Nephron (organoid): ENCODE measurements around the gene CHRNG.
A peak's percentile ranks its signal among the peaks of the same experiment; 100 is the strongest.
"Not testable (repeated sequence)": the region's sequence is repeated elsewhere in the genome, so short reads cannot be mapped to it uniquely, and the experiment has no call there.

Experiments
- H3K27ac Mint-ChIP-seq, 3 experiments: 2 replicates each; pipeline ENCODE4 v1.8.0; 2020; ENCODE audit warnings: mixed read lengths in 3 of 3, mild to moderate bottlenecking in 2 of 3, moderate library complexity in 1 of 3
- H3K27me3 Mint-ChIP-seq: 2 replicates; pipeline ENCODE4 v1.8.0; 2021; ENCODE audit warnings: low read depth, mild to moderate bottlenecking, moderate library complexity, mixed read lengths
- H3K36me3 Mint-ChIP-seq: 2 replicates; pipeline ENCODE4 v1.8.0; 2020; ENCODE audit warnings: low read depth, mixed read lengths
- H3K4me1 Mint-ChIP-seq: 2 replicates; pipeline ENCODE4 v1.8.0; 2020; ENCODE audit warnings: mixed read lengths
- H3K4me3 Mint-ChIP-seq, 3 experiments: 2 replicates each; pipeline ENCODE4 v1.8.0; 2020; ENCODE audit warnings: mild to moderate bottlenecking in 3 of 3, mixed read lengths in 3 of 3, moderate library complexity in 2 of 3
- H3K9me3 Mint-ChIP-seq: 2 replicates; pipeline ENCODE4 v1.8.0; 2020; ENCODE audit warnings: mixed read lengths
- TF ChIP-seq, protein P1 (sequence below), 3 experiments: fragments of 200-600 bp; sonication (generic); IDR thresholded peaks; one replicate each; pipeline ENCODE4 v1.5.0; 2021; ENCODE audit warnings: antibody characterized with exemption in 3 of 3; ENCODE audit not compliant: unreplicated experiment in 3 of 3

Gene CHRNG

DNA sequence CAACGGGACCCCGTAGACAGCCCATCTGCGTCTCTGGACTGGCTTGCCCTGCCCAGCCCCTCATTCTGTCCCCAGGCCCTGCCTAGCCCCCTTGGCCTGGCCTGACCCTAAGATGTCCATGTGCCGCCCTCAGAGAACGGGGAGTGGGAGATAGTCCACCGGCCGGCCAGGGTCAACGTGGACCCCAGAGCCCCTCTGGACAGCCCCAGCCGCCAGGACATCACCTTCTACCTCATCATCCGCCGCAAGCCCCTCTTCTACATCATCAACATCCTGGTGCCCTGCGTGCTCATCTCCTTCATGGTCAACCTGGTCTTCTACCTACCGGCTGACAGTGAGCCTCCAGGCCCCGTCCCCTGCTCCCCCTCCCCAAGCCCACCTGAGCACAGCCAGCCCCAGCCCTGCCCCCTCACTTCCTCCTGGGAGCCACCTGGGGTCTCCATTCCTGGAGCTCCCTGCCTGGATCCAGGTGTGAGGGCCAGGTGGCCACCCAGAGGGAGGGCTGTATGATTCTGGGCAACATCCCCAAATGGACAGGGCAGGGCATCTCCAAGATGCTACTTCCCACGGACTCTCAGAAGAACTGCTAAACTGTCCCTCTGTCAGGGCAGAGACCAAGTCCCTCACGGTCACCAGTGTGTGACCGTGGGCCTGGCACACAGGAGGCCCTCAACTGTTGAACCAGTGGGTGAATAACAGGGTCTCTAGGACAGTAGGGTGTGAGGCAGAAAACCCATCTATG lies 9.5 kb upstream of the CHRNG start:
- TF ChIP-seq, protein P1, sequence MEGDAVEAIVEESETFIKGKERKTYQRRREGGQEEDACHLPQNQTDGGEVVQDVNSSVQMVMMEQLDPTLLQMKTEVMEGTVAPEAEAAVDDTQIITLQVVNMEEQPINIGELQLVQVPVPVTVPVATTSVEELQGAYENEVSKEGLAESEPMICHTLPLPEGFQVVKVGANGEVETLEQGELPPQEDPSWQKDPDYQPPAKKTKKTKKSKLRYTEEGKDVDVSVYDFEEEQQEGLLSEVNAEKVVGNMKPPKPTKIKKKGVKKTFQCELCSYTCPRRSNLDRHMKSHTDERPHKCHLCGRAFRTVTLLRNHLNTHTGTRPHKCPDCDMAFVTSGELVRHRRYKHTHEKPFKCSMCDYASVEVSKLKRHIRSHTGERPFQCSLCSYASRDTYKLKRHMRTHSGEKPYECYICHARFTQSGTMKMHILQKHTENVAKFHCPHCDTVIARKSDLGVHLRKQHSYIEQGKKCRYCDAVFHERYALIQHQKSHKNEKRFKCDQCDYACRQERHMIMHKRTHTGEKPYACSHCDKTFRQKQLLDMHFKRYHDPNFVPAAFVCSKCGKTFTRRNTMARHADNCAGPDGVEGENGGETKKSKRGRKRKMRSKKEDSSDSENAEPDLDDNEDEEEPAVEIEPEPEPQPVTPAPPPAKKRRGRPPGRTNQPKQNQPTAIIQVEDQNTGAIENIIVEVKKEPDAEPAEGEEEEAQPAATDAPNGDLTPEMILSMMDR (IDR thresholded peaks at IDR 0.05; ENCODE audit: unreplicated experiment in 3 of 3), result no peak
- H3K36me3 Mint-ChIP-seq, result no peaks in the 10 kb centered on the region
- no peak overlapping the region for H3K27ac Mint-ChIP-seq
- H3K9me3 Mint-ChIP-seq, result no peaks in the 10 kb centered on the region
- H3K4me1 Mint-ChIP-seq, result peaks cover 50% of the 10 kb centered on the region
- H3K4me3 Mint-ChIP-seq, result no peak overlapping the region
- H3K27me3 Mint-ChIP-seq, result peaks cover 28% of the 10 kb centered on the region

DNA sequence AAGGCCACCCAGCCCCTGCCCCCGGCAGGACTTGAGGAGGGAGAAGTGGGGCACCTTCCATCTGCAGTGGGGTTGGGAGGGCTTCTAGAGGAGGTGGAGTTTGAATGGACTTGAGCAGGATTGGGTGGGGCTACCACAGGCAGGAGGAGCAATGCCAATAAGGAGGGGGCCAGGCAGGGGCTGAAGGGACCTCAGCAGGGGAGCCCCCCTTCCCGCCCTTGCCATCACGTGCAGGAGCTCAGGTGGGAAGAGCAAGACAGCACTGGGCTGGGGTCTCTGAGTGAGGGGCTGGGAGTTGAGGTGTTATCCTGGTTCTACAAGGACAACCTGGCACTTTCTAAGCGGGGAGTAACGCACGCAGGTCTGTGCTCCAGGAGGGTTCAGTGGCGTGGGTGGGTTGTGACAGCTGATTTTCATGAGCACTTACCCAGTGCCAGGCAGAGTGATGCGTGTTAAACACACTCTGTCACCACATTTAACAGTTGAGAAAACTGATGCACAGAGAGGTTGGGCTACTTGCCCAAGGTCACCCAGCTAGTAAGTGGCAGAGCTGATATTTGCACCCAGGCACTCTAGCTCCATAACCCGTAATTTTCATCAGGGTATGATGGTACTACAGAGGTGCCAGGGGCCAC lies 8.7 kb upstream of the CHRNG start:
- H3K9me3 Mint-ChIP-seq, result no peaks in the 10 kb centered on the region

DNA sequence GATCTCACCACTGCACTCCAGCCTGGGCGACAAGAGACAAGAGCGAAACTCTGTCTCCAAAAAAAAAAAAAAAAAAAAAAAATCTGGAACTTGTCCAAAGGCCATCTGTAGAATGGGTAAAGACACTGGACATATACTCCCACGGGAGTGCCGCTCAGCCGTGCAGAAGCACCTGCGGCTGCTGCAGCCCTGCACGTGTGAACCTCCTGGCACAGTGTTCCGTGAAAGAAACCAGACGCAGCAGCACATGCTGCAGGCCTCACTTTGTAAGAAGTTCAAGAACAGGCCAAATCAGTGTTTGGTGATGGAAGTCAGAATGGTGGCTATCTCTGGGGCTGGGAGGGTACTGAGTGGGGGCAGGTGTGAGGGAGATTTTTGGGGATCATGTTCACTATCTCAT lies 7.1 kb upstream of the CHRNG start:
- peaks cover 54% of the 10 kb centered on the region for H3K4me1 Mint-ChIP-seq
- TF ChIP-seq, protein P1 (IDR thresholded peaks at IDR 0.05; ENCODE audit: unreplicated experiment in 3 of 3), result no peak
- H3K4me3 Mint-ChIP-seq, result no peak overlapping the region
- no peaks in the 10 kb centered on the region for H3K9me3 Mint-ChIP-seq
- peak overlapping the region in 2 of 3 experiments; percentile 30 to 88 for H3K27ac Mint-ChIP-seq
- H3K27me3 Mint-ChIP-seq, result peaks cover 18% of the 10 kb centered on the region
- no peaks in the 10 kb centered on the region for H3K36me3 Mint-ChIP-seq

More for the DNA sequence above, 8.7 kb upstream of the CHRNG start:
- Mint-ChIP-seq H3K4me3 (no peak overlapping the region), H3K4me1 (peaks cover 46% of the 10 kb centered on the region), H3K36me3 (no peaks in the 10 kb centered on the region), H3K27ac (no peak overlapping the region), H3K27me3 (peaks cover 24% of the 10 kb centered on the region)
- TF ChIP-seq, protein P1 (IDR thresholded peaks at IDR 0.05; ENCODE audit: unreplicated experiment in 3 of 3), result no peak

DNA sequence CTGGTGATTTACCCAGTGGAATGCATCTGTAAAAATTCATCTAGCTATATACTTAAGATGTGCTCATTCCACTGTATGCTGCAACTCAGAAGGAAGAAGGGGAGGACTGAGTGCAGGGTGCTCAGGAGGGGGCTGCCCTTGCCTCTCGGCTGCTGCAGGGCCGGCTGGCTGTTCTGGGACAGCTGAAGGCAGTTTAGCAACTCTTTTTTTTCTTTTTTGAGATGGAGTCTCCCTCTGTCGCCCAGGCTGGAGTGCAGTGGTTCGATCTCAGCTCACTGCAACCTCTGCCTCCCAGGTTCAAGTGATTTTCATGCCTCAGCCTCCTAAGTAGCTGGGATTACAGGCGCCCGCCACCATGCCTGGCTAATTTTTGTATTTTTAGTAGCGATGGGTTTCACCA lies 6.7 kb upstream of the CHRNG start:
- Mint-ChIP-seq H3K4me1 (peaks cover 56% of the 10 kb centered on the region), H3K27ac (peak overlapping the region in 2 of 3 experiments; percentile 30 to 88), H3K27me3 (peaks cover 14% of the 10 kb centered on the region)
- H3K36me3 Mint-ChIP-seq, H3K9me3 Mint-ChIP-seq, H3K4me3 Mint-ChIP-seq: not testable (repeated sequence)

DNA sequence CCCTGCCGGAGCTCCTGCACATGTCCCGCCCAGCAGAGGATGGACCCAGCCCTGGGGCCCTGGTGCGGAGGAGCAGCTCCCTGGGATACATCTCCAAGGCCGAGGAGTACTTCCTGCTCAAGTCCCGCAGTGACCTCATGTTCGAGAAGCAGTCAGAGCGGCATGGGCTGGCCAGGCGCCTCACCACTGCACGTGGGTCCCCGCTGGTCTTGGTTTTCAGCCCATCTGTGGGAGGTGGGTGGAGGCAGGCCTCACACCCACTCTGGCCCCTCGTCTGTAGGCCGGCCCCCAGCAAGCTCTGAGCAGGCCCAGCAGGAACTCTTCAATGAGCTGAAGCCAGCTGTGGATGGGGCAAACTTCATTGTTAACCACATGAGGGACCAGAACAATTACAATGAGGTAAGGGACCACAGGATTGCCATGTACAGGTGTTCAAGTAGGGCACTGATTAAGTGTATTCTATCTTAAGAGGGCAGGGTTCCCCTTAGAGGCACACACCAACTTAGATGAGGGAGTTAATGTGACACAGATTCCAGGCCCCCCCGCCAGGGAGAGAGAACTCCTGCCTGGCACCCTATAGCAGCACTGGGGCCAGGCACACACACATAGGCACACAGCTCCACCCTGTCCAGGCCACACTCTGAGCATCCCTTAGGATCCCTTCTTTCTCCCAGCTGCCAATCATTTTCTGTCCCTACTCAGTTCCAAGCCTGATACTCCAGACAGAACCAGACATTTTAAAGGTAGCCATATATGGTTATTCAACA lies 5.4 kb upstream of the CHRNG start:
- Mint-ChIP-seq H3K27ac (peak overlapping the region; percentile 38 to 54 (median 54)), H3K27me3 (peaks cover 5% of the 10 kb centered on the region), H3K36me3 (no peaks in the 10 kb centered on the region), H3K4me3 (no peak overlapping the region), H3K4me1 (peaks cover 56% of the 10 kb centered on the region), H3K9me3 (no peaks in the 10 kb centered on the region)
- TF ChIP-seq, protein P1 (IDR thresholded peaks at IDR 0.05; ENCODE audit: unreplicated experiment in 3 of 3), result no peak

DNA sequence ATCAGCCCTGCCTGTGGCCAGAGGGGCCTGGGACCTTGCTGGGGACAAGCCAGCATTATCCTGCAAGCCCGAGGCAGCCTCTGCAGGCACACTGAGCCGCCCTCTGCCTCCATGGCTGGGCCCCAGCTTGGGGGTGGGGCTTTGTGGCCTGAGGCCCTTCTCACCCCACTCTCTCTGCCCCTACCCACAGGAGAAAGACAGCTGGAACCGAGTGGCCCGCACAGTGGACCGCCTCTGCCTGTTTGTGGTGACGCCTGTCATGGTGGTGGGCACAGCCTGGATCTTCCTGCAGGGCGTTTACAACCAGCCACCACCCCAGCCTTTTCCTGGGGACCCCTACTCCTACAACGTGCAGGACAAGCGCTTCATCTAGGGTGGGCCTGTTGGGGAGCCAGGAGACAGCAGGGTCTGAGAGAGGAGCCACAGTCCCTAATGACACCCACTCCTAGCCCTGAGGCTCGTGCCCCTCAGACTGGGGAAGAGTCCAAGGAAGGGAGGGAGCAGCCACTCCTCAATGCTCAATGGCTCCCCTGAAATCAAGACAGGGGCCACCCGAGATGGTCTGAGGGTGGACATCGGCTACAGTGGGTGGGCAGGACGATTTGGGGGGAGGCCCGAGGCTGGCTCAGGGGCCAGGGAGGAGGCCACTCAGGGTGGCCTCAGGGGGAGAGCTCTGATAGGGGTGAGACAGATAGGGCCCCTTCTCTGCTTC lies 4.4 kb upstream of the CHRNG start:
- H3K27ac Mint-ChIP-seq, result no peak overlapping the region

More for the DNA sequence above, 4.4 kb upstream of the CHRNG start:
- TF ChIP-seq, protein P1 (IDR thresholded peaks at IDR 0.05; ENCODE audit: unreplicated experiment in 3 of 3), result no peak
- Mint-ChIP-seq H3K27me3 (peaks cover 5% of the 10 kb centered on the region), H3K9me3 (no peaks in the 10 kb centered on the region), H3K4me3 (no peak overlapping the region), H3K4me1 (peaks cover 55% of the 10 kb centered on the region), H3K36me3 (no peaks in the 10 kb centered on the region)
